GM23248 (cell line): ENCODE data around the gene UBALD1.

ENCODE experiments used
- EZH2 ChIP-seq: fragments of 200-600 bp; sonication (generic); IDR thresholded peaks from 2 replicates; pipeline ENCODE4 v1.6.1; 2018; ENCODE audit warnings: antibody characterized with exemption, mild to moderate bottlenecking; ENCODE audit not compliant: insufficient read depth, poor library complexity, severe bottlenecking
- EZH2phosphoT487 ChIP-seq: fragments of 200-600 bp; sonication (generic); IDR thresholded peaks from 2 replicates; pipeline ENCODE4 v1.6.1; 2018; ENCODE audit warnings: antibody characterized with exemption, moderate library complexity, mild to moderate bottlenecking, low read depth; ENCODE audit not compliant: insufficient read depth

DNA sequence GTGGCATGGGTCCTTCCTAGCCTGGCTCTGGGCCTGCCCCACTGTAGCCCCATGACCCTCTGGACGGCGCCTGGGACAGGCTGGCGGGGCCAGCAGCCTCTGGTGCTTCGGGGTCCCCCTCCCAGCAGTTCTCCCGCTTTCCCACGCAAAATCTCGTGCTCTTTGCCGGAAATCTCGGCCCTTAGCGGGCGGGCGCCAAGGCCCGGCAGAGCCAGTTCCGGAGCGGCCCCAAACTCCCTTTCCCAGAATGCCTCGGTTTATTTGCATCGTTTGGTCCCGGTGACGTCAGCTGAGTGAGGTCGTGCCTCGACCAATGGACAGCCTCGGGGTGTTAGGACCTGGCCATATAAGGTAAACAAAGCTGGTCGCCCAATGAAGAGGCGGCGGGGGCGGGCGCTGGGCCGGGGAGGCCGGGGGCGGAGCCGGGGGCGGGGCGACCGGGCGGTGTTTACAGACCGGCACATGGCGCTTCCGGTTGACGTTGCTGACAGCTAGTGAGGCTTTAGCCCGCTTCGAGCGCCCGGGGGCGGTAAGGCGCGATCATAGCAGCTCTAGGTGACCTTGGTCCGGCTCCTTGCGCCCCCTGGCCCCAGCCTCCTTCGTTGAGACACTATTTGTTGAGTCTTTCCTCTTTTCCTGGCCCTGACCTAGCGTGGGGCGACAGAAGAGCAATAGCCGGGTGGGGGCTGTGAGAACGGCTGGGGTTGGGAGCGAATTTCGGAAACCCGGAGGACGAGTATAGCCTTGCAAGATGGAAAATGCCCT, 1.5 kb upstream of the UBALD1 start:
- TF ChIP-seq EZH2phosphoT487 (no peak), EZH2 (no peak)
